Gastroesophageal sphincter (tissue), 3 donors: Measurements from ENCODE around the gene NANOS1.

Experiments used
- CTCF ChIP-seq, 4 experiments: fragments of 200-600 bp in 2 of 4; fragments of 450-650 bp in 2 of 4; sonication (generic) in 1 of 4; IDR thresholded peaks; one replicate each; pipeline ENCODE4 v1.5.1; 2017 to 2019; ENCODE audit warnings: antibody characterized with exemption in 4 of 4, mild to moderate bottlenecking in 2 of 4, moderate library complexity in 2 of 4
- EP300 ChIP-seq: sonication (generic); formaldehyde crosslinking; IDR thresholded peaks from one replicate; pipeline ENCODE4 v1.6.1; 2017; ENCODE audit warnings: antibody characterized with exemption, mild to moderate bottlenecking
- POLR2A ChIP-seq, 2 donors: fragments of 450-650 bp; IDR thresholded peaks; one replicate each; pipeline ENCODE4 v1.6.1; 2017; ENCODE audit warnings: antibody characterized with exemption in 2 of 2, mild to moderate bottlenecking in 2 of 2, moderate library complexity in 1 of 2
- POLR2AphosphoS5 ChIP-seq: sonication (generic); formaldehyde crosslinking; IDR thresholded peaks from one replicate; pipeline ENCODE4 v1.6.1; 2017; ENCODE audit warnings: antibody characterized with exemption

- TF ChIP-seq POLR2AphosphoS5: no peak
- no peak for TF ChIP-seq CTCF (IDR thresholded peaks at IDR 0.05)
- no peak for TF ChIP-seq POLR2A (IDR thresholded peaks at IDR 0.05)
- no peak for TF ChIP-seq EP300
These were observed 25.8 kb upstream of the NANOS1 start for GRCh38 chr10:119003572-119004289.
